GM12878 (cell line): ENCODE measurements around the gene MSL2. TPM values are rescaled to one million over a fixed set of nuclear protein-coding genes. Genes with fewer than 3 reads are reported as not detected.

Experiments used
- CREB1 ChIP-seq: IDR thresholded peaks from 2 replicates; pipeline ENCODE4 v1.6.1; 2012; ENCODE audit warnings: low read depth, mild to moderate bottlenecking, inconsistent platforms
- KLF5 ChIP-seq: fragments of 450-650 bp; IDR thresholded peaks from 2 replicates; pipeline ENCODE4 v1.6.1; 2014; ENCODE audit warnings: mild to moderate bottlenecking; ENCODE audit not compliant: partially characterized antibody
- MEF2A ChIP-seq: IDR thresholded peaks from 2 replicates; pipeline ENCODE4 v1.6.1; 2011; ENCODE audit warnings: low read depth, mild to moderate bottlenecking, low read length, moderate library complexity; ENCODE audit not compliant: insufficient read depth
- MEF2B ChIP-seq: fragments of 450-650 bp; IDR thresholded peaks from 2 replicates; pipeline ENCODE4 v1.6.1; 2018; ENCODE audit warnings: mild to moderate bottlenecking, moderate library complexity; ENCODE audit not compliant: partially characterized antibody, poor library complexity, severe bottlenecking
- MXI1 ChIP-seq: fragments of 150-350 bp; IDR thresholded peaks from 2 replicates; pipeline ENCODE4 v1.6.1; 2011; ENCODE audit warnings: low read depth, mild to moderate bottlenecking, inconsistent platforms, low read length, improper control_type of control experiment
- NR2F1 ChIP-seq: fragments of 450-650 bp; conservative IDR thresholded peaks from 2 replicates; pipeline ENCODE4 v1.6.1; 2017; ENCODE audit warnings: mild to moderate bottlenecking
- SREBF2 ChIP-seq: IDR thresholded peaks from 2 replicates; pipeline ENCODE4 v1.6.1; 2012; ENCODE audit warnings: mild to moderate bottlenecking, low read length
- polyA plus RNA-seq, 11 experiments: library from polyadenylated mRNA; depleted of rRNA in 4 of 11; unstranded in 6 of 11; stranded (reverse) in 5 of 11; fragments of >200 nt; fragmentation: Nextera tagmentation in 4 of 11; fragmentation: Illumina TruSeq in 1 of 11; extraction: Ambion mirVana in 4 of 11; extraction: Trizol in 1 of 11; gene quantifications; 1 replicate in 1 of 11; 2 replicates in 10 of 11; pipeline versions ENCODE4 v1.2.1 to v1.2.3, GENCODE V29; 2011 to 2016; ENCODE audit warnings: inconsistent platforms in 2 of 11, missing spikeins in 2 of 11, low read depth in 1 of 11
- total RNA-seq, 4 experiments: library from RNA; depleted of rRNA in 3 of 4; stranded (reverse); fragments of >200 nt in 3 of 4; fragmentation: Illumina TruSeq in 1 of 4; extraction: Trizol in 1 of 4; gene quantifications; 2 replicates each; pipeline versions ENCODE4 v1.2.1 to v1.2.3, GENCODE V29; 2013 to 2021
- TF ChIP-seq, protein P1 (sequence below): fragments of 450-650 bp; IDR thresholded peaks from 2 replicates; pipeline ENCODE4 v1.6.1; 2017; ENCODE audit warnings: mild to moderate bottlenecking, moderate library complexity
- TF ChIP-seq, protein P2 (sequence below): IDR thresholded peaks from 2 replicates; pipeline ENCODE4 v1.6.1; 2012; ENCODE audit warnings: low read length, inconsistent platforms
- TF ChIP-seq, protein P3 (sequence below): fragments of 450-650 bp; IDR thresholded peaks from 2 replicates; pipeline ENCODE4 v1.6.1; 2017; ENCODE audit warnings: mild to moderate bottlenecking

The MSL2 gene
- total and polyA plus RNA-seq, 10 of the 15 experiments (the other 5 are each of a cell fraction or from before 2014, with no cell fraction given): 3.5 to 31.7 (median 10.5) TPM

DNA sequence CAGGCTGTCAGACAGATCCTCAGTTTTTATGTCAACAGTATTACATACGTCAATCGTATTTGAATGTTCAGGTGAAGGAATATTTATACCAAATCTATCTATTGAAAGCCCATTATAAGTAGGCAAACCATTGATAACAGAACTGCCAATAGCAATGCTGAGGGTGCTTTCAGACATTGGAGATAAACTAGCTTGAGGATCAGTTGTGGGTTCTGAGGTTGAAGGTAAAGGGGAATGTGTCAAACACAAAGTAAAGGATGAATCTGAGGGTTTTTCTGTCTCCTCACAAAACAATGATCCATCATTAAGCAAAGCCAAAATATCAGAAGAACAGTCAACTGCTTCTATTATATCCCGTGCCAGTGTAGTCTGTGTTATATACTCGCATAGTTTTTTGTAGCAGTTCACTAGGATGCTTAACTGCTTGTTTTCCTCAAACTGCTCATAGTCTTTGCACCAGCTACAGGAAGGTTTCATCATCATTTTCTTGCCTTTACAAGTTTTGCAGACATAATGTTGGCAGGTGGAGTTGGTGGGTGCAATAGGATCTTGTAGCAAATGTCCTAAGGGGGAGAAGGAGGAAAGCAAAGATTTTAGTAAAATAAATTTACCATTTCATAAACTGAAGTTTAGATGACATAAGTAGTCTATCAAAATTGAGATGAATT lies 43.8 kb downstream of the MSL2 start (continued):
- TF ChIP-seq, protein P1, sequence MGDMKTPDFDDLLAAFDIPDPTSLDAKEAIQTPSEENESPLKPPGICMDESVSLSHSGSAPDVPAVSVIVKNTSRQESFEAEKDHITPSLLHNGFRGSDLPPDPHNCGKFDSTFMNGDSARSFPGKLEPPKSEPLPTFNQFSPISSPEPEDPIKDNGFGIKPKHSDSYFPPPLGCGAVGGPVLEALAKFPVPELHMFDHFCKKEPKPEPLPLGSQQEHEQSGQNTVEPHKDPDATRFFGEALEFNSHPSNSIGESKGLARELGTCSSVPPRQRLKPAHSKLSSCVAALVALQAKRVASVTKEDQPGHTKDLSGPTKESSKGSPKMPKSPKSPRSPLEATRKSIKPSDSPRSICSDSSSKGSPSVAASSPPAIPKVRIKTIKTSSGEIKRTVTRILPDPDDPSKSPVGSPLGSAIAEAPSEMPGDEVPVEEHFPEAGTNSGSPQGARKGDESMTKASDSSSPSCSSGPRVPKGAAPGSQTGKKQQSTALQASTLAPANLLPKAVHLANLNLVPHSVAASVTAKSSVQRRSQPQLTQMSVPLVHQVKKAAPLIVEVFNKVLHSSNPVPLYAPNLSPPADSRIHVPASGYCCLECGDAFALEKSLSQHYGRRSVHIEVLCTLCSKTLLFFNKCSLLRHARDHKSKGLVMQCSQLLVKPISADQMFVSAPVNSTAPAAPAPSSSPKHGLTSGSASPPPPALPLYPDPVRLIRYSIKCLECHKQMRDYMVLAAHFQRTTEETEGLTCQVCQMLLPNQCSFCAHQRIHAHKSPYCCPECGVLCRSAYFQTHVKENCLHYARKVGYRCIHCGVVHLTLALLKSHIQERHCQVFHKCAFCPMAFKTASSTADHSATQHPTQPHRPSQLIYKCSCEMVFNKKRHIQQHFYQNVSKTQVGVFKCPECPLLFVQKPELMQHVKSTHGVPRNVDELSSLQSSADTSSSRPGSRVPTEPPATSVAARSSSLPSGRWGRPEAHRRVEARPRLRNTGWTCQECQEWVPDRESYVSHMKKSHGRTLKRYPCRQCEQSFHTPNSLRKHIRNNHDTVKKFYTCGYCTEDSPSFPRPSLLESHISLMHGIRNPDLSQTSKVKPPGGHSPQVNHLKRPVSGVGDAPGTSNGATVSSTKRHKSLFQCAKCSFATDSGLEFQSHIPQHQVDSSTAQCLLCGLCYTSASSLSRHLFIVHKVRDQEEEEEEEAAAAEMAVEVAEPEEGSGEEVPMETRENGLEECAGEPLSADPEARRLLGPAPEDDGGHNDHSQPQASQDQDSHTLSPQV: no peak
- TF ChIP-seq, protein P2, sequence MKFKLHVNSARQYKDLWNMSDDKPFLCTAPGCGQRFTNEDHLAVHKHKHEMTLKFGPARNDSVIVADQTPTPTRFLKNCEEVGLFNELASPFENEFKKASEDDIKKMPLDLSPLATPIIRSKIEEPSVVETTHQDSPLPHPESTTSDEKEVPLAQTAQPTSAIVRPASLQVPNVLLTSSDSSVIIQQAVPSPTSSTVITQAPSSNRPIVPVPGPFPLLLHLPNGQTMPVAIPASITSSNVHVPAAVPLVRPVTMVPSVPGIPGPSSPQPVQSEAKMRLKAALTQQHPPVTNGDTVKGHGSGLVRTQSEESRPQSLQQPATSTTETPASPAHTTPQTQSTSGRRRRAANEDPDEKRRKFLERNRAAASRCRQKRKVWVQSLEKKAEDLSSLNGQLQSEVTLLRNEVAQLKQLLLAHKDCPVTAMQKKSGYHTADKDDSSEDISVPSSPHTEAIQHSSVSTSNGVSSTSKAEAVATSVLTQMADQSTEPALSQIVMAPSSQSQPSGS: no peak
- TF ChIP-seq, protein P3, sequence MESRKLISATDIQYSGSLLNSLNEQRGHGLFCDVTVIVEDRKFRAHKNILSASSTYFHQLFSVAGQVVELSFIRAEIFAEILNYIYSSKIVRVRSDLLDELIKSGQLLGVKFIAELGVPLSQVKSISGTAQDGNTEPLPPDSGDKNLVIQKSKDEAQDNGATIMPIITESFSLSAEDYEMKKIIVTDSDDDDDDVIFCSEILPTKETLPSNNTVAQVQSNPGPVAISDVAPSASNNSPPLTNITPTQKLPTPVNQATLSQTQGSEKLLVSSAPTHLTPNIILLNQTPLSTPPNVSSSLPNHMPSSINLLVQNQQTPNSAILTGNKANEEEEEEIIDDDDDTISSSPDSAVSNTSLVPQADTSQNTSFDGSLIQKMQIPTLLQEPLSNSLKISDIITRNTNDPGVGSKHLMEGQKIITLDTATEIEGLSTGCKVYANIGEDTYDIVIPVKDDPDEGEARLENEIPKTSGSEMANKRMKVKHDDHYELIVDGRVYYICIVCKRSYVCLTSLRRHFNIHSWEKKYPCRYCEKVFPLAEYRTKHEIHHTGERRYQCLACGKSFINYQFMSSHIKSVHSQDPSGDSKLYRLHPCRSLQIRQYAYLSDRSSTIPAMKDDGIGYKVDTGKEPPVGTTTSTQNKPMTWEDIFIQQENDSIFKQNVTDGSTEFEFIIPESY: no peak
- TF ChIP-seq CREB1 (no peak), MEF2B (no peak), KLF5 (no peak), SREBF2 (no peak), MEF2A (no peak), NR2F1 (no peak), MXI1 (no peak)
